ENCODE results near the gene CPEB3. TPM values are rescaled to one million over a fixed set of nuclear protein-coding genes. Genes with fewer than 3 reads are reported as not detected.

The CPEB3 gene
- total and polyA plus RNA-seq, 2 donors (not counting 3 experiments of a cell fraction or from before 2014, with no cell fraction given): 0.80 to 2.2 TPM

GRCh38 chr10:92207061-92207460 lies 83.8 kb downstream of the CPEB3 start:
- no TSS peak for BruUV-seq (replicated peaks)
- no peaks in the 10 kb centered on the region for H3K79me2 ChIP-seq (ENCODE audit: control insufficient read depth, insufficient read depth, low read length)
- H3K36me3 ChIP-seq (ENCODE audit: control insufficient read depth in 2 of 2, extremely low read depth in 1 of 2, insufficient read depth in 2 of 2, low read length in 2 of 2): no peaks in the 10 kb centered on the region
- no peak overlapping the region for H3K27ac ChIP-seq (ENCODE audit: insufficient read depth, low read depth, low read length)
- intact Hi-C loops (cut with micrococcal nuclease) (no loop called here), dilution Hi-C loops (cut with MboI; ENCODE audit: extremely low pct_ligation_motif_present, low sequenced_read_pairs) (no loop called here)
- H3K4me1 ChIP-seq (ENCODE audit: control insufficient read depth, extremely low read depth, insufficient read depth, low read length): peaks cover 10% of the 10 kb centered on the region
- no peaks in the 10 kb centered on the region for H3K27me3 ChIP-seq (ENCODE audit: control insufficient read depth in 2 of 2, insufficient read depth in 2 of 2, low read length in 2 of 2)
- CTCF ChIA-PET: no interaction called here
- no peak for DNase-seq (ENCODE audit: low read depth, low spot score)
- no peak overlapping the region for H3K9ac ChIP-seq (replicated peaks; ENCODE audit: extremely low read depth, insufficient read depth, low read length)
- no peaks in the 10 kb centered on the region for H3K9me3 ChIP-seq (replicated peaks; ENCODE audit: control insufficient read depth, insufficient read depth, low read length)
- no peaks in the 10 kb centered on the region for H3K9me1 ChIP-seq (replicated peaks; ENCODE audit: control insufficient read depth, extremely low read depth, insufficient read depth, low read length)
- TF ChIP-seq EZH2 (IDR thresholded peaks at IDR 0.05; ENCODE audit: borderline replicate concordance, low read depth, low read length, severe bottlenecking) (no peak), JUN (IDR thresholded peaks at IDR 0.05; ENCODE audit: borderline replicate concordance, insufficient read depth, insufficient read length, low read depth) (no peak), POLR2A (IDR thresholded peaks at IDR 0.05; ENCODE audit: low read depth, low read length) (no peak), MYC (IDR thresholded peaks at IDR 0.05; ENCODE audit: low read depth, low read length) (no peak), GATA2 (IDR thresholded peaks at IDR 0.05; ENCODE audit: insufficient read depth, insufficient read length, low read depth, low read length) (no peak), CTCF (IDR thresholded peaks at IDR 0.05; ENCODE audit: extremely low read depth in 1 of 2, insufficient read depth in 1 of 2, low read depth in 1 of 2, low read length in 2 of 2) (no peak)
- no peak overlapping the region for H2AFZ ChIP-seq (ENCODE audit: low read depth, low read length)
- no peak for FAIRE-seq
- no peaks in the 10 kb centered on the region for H4K20me1 ChIP-seq (replicated peaks; ENCODE audit: control insufficient read depth, extremely low read depth, insufficient read depth, low read length)
- POLR2A ChIA-PET: no interaction called here
- H3K4me3 ChIP-seq (replicated peaks in 1 of 3; ENCODE audit: insufficient read depth in 1 of 3, low read depth in 1 of 3, low read length in 3 of 3): no peak overlapping the region
- no peak overlapping the region for H3K4me2 ChIP-seq (ENCODE audit: insufficient read depth, low read length)

Data from endothelial cell of umbilical vein (primary cell).